Spinal cord (tissue), 10 donors: ENCODE measurements around the gene VWF. TPM values are rescaled to one million over a fixed set of nuclear protein-coding genes. Genes with fewer than 3 reads are reported as not detected.
"Not testable (repeated sequence)": the region's sequence is repeated elsewhere in the genome, so short reads cannot be mapped to it uniquely, and the experiment has no call there.

Source experiments
- DNase-seq, 6 donors: peaks; one replicate each; pipeline versions ENCODE4 v3.0.0 to v3.0.0-alpha.2; 2013 to 2015; ENCODE audit warnings: low spot score in 6 of 6, low read depth in 4 of 6
- H3K27ac ChIP-seq: one replicate; pipeline ENCODE4 v1.5.1; 2013; ENCODE audit warnings: low read depth, low read length, control low read depth
- H3K27me3 ChIP-seq: one replicate; pipeline ENCODE4 v1.6.1; 2013; ENCODE audit warnings: low read length; ENCODE audit not compliant: control insufficient read depth, insufficient read depth
- H3K36me3 ChIP-seq: one replicate; pipeline ENCODE4 v1.6.1; 2013; ENCODE audit warnings: low read length; ENCODE audit not compliant: control insufficient read depth, insufficient read depth
- H3K4me1 ChIP-seq: one replicate; pipeline ENCODE4 v1.6.1; 2013; ENCODE audit warnings: low read length; ENCODE audit not compliant: control insufficient read depth, insufficient read depth
- H3K4me3 ChIP-seq: one replicate; pipeline ENCODE4 v1.5.1; 2013; ENCODE audit warnings: low read depth, low read length, control low read depth
- H3K9me3 ChIP-seq: one replicate; pipeline ENCODE4 v1.6.1; 2013; ENCODE audit warnings: low read length; ENCODE audit not compliant: control insufficient read depth, insufficient read depth
- WGBS: methylation state at CpG from one replicate; pipeline ENCODE4 v1.1.5; 2013; ENCODE audit warnings: missing lambda C conversion rate; ENCODE audit not compliant: insufficient coverage; 5-methylcytosine and 5-hydroxymethylcytosine counted together
- polyA plus RNA-seq, 2 donors: library from polyadenylated mRNA; unstranded; fragments of 120-200 nt; gene quantifications; one replicate each; pipeline ENCODE4 v1.2.1, GENCODE V29; 2013; ENCODE audit not compliant: insufficient read length in 2 of 2
- total RNA-seq, 2 donors: library from RNA; depleted of rRNA in 1 of 2; stranded (reverse); fragments of 120-200 nt in 1 of 2; fragments of >200 nt in 1 of 2; gene quantifications; one replicate each; pipeline versions ENCODE4 v1.2.3 to v1.2.4, GENCODE V29; 2013 to 2014
- donor health status: healthy.

VWF gene
- total and polyA plus RNA-seq, 4 donors = 34.3 to 76.6 (median 37.5) TPM

DNA sequence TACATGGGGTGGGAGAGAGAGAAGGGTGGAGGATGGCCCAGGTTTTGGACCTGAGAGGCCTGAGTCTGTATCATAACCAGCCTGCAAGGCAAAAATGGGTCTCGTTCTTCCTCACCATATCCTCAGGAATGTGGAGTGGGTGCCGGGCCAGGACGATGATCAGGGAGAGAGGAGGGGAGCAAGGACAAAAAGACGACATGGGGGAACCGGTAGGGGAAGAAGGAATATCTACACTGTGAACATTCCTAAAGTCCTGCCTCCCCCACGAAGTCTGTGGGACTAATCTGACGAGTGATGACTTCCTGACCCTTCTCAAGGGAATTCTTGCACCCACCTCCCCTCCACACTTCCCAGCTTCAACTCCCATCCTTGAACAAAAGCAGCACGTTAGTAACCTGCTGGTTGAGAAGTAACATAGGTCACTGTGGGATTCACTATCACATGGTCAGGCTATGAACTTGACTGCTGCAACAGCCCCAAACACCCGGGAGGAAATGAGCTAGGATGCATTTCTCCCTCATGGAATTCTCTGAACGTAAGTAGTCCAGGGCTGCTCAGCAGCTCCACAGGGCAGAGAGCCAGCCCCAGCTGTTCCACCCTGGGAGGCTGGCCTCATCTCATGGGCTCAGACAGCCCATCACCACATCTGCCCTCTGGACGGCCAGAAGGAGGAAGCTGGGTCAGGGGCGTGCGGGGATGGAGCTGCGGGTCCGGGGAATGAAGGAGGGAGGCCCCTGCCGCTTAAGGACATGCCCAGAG lies 36.8 kb upstream of the VWF start:
- Histone ChIP-seq H3K4me1 (peaks cover 10% of the 10 kb centered on the region), H3K4me3 (no peak overlapping the region), H3K36me3 (no peaks in the 10 kb centered on the region), H3K27me3 (no peaks in the 10 kb centered on the region), H3K9me3 (no peaks in the 10 kb centered on the region), H3K27ac (no peak overlapping the region)
- no peak for DNase-seq
- WGBS = 51% methylated on average over 7 of the region's 16 CpGs

DNA sequence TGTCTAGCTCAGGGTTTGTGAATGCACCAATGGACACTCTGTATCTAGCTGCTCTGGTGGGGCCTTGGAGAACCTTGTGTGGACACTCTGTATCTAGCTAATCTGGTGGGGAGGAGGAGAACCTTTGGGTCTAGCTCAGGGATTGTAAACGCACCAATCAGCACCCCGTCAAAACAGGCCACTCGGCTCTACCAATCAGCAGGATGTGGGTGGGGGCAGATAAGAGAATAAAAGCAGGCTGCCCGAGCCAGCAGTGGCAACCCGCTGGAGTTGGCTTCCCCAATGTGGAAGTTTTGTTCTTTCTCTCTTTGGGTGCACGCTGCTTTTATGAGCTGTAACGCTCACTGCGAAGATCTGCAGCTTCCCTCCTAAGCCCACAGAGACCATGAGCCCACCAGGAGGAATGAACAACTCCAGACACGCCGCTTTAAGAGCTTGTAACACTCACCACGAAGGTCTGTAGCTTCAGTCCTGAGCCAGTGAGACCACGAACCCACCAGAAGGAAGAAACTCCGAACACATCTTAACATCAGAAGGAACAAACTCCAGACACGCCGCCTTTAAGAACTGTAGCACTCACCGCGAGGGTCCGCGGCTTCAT lies 35.7 kb upstream of the VWF start:
- not testable (repeated sequence) for H3K4me3 ChIP-seq, H3K27me3 ChIP-seq, H3K4me1 ChIP-seq, H3K36me3 ChIP-seq, H3K9me3 ChIP-seq, DNase-seq
- WGBS = 94% methylated on average over 18 of the region's 19 CpGs
- H3K27ac ChIP-seq = peak overlapping the region; percentile 25

GRCh38 chr12:6159166-6160011 lies 34.9 kb upstream of the VWF start:
- DNase-seq, H3K27me3 ChIP-seq, H3K36me3 ChIP-seq, H3K9me3 ChIP-seq, H3K4me1 ChIP-seq, H3K4me3 ChIP-seq, H3K27ac ChIP-seq: not testable (repeated sequence)
- 70% methylated on average over 49 of the region's 50 CpGs for WGBS

DNA sequence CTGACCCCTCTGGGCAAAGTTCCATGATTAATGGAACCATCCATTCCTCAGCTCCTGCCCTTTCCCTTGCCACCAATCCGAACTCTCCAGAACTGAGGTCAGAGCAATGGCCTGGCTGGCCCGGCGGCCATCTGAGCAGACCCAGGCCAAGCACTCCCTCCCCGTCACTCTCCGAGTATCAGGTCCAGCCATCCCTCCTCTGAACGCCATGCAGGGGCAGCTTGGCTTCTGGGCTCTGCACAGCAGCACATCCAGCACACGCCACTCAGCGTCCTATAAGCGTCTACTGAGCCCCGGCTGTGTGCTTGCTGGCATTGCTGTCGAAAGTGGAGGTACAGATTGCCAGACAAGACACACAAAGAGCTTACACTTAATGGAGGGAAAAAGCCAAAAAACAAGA lies 34.3 kb upstream of the VWF start:
- H3K9me3 ChIP-seq = no peaks in the 10 kb centered on the region
- no peak overlapping the region for H3K27ac ChIP-seq
- no peaks in the 10 kb centered on the region for H3K36me3 ChIP-seq
- H3K4me1 ChIP-seq = peaks cover 10% of the 10 kb centered on the region
- no peak for DNase-seq
- WGBS = 91% methylated on average over 7 of the region's 11 CpGs
- no peaks in the 10 kb centered on the region for H3K27me3 ChIP-seq
- no peak overlapping the region for H3K4me3 ChIP-seq

DNA sequence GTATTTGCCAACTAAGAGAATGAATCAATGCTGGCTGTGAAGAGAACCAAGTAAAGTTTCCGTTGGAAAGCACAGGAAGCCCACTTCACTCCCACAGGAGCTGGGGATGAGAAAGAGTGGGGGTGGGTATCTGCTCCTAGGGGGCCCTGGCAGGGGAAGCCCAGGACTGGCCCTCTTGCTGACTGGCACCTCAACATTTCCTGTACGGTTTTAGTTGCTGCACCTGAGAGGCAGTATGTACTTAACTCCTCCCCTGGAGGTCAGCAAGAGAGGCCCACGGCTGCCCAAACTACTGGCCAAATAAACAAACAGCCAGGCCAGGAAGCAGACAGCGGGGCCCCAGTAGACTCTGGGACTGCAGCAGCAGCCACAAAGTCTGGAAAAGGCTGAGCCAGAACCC lies 33.8 kb upstream of the VWF start:
- Histone ChIP-seq H3K4me3 (no peak overlapping the region), H3K27ac (no peak overlapping the region), H3K27me3 (no peaks in the 10 kb centered on the region), H3K4me1 (peaks cover 10% of the 10 kb centered on the region), H3K36me3 (no peaks in the 10 kb centered on the region), H3K9me3 (no peaks in the 10 kb centered on the region)
- no peak for DNase-seq
- 47% methylated on average over 3 of the region's 4 CpGs for WGBS

GRCh38 chr12:6157482-6157881 lies 33.0 kb upstream of the VWF start:
- H3K36me3 ChIP-seq = no peaks in the 10 kb centered on the region
- no peaks in the 10 kb centered on the region for H3K9me3 ChIP-seq
- no peak overlapping the region for H3K4me3 ChIP-seq
- no peak for DNase-seq
- peaks cover 10% of the 10 kb centered on the region for H3K4me1 ChIP-seq
- H3K27ac ChIP-seq = no peak overlapping the region
- no peaks in the 10 kb centered on the region for H3K27me3 ChIP-seq
- WGBS = 100% methylated on average over 1 of the region's 4 CpGs

GRCh38 chr12:6154730-6155459 lies 30.4 kb upstream of the VWF start:
- H3K36me3 ChIP-seq = no peaks in the 10 kb centered on the region
- 84% methylated on average over 15 of the region's 15 CpGs for WGBS
- no peaks in the 10 kb centered on the region for H3K9me3 ChIP-seq
- peaks cover 10% of the 10 kb centered on the region for H3K4me1 ChIP-seq
- no peak overlapping the region for H3K27ac ChIP-seq
- DNase-seq = no peak
- H3K4me3 ChIP-seq = no peak overlapping the region
- H3K27me3 ChIP-seq = no peaks in the 10 kb centered on the region

DNA sequence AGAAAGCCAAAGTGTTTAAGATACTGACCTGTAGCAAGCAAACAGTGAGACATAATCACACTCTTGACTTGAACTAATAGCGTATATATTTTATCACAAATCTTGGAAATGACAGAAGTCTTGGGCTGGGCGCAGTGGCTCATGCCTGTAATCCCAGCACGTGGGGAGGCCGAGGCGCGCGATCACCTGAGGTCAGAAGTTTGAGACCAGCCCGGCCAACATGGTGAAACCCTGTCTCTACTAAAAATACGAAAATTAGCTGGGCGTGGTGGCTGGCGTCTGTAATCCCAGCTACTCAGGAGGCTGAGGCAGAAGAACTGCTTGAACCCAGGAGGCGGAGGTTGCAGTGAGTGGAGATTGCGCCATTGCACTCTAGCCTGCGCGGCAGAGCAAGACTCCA lies 24.3 kb upstream of the VWF start:
- H3K4me1 ChIP-seq, H3K4me3 ChIP-seq, H3K9me3 ChIP-seq, H3K27me3 ChIP-seq, H3K27ac ChIP-seq, H3K36me3 ChIP-seq, DNase-seq: not testable (repeated sequence)
- WGBS = 99% methylated on average over 11 of the region's 15 CpGs

GRCh38 chr12:6148061-6148460 lies 23.6 kb upstream of the VWF start:
- Histone ChIP-seq H3K36me3 (no peaks in the 10 kb centered on the region), H3K4me3 (no peak overlapping the region), H3K27ac (no peak overlapping the region), H3K27me3 (no peaks in the 10 kb centered on the region), H3K4me1 (no peaks in the 10 kb centered on the region), H3K9me3 (no peaks in the 10 kb centered on the region)
- WGBS = no CpG with 5 or more reads among the region's 2 CpGs
- no peak for DNase-seq
